ENCODE data around the gene CYB561. TPM values are rescaled to one million over a fixed set of nuclear protein-coding genes. Genes with fewer than 3 reads are reported as not detected.

The CYB561 gene
- total and polyA plus RNA-seq, 9 of the 15 experiments (the other 6 are each of a cell fraction or from before 2014, with no cell fraction given): 4.0 to 30.8 (median 17.4) TPM

- TF ChIP-seq, protein P1, sequence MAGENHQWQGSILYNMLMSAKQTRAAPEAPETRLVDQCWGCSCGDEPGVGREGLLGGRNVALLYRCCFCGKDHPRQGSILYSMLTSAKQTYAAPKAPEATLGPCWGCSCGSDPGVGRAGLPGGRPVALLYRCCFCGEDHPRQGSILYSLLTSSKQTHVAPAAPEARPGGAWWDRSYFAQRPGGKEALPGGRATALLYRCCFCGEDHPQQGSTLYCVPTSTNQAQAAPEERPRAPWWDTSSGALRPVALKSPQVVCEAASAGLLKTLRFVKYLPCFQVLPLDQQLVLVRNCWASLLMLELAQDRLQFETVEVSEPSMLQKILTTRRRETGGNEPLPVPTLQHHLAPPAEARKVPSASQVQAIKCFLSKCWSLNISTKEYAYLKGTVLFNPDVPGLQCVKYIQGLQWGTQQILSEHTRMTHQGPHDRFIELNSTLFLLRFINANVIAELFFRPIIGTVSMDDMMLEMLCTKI (IDR thresholded peaks at IDR 0.05; ENCODE audit: partially characterized antibody): no peak
- TF ChIP-seq ESRRB (CRISPR knock-in tag; IDR thresholded peaks at IDR 0.05; ENCODE audit: borderline replicate concordance): no peak
- no peak for TF ChIP-seq CCAR2 (IDR thresholded peaks at IDR 0.05; ENCODE audit: low read depth, low read length)
- no peak for TF ChIP-seq WHSC1 (IDR thresholded peaks at IDR 0.05; ENCODE audit: low read length)
- TF ChIP-seq POLR3A (IDR thresholded peaks at IDR 0.05; ENCODE audit: borderline replicate concordance, extremely low read depth, insufficient read depth, insufficient read length): no peak
- TF ChIP-seq NELFE (IDR thresholded peaks at IDR 0.05; ENCODE audit: insufficient read depth, insufficient read length): no peak
Observed at GRCh38 chr17:63493411-63493810, 47.3 kb upstream of the CYB561 start (continued).

GRCh38 chr17:63492940-63493339, 46.8 kb upstream of the CYB561 start:
- DNase-seq (ENCODE audit: extremely low read depth in 1 of 4, low spot score in 3 of 4): no peak
- Histone ChIP-seq H3K27ac (ENCODE audit: extremely low read depth, low read depth, low read length) (no peak overlapping the region), H3K4me3 (no peak overlapping the region), H3K9ac (ENCODE audit: insufficient read depth in 1 of 2, low read depth in 2 of 2, low read length in 2 of 2) (no peak overlapping the region), H3K79me2 (ENCODE audit: control insufficient read depth, insufficient read depth, low read length) (no peaks in the 10 kb centered on the region), H3K4me2 (ENCODE audit: insufficient read depth, low read length) (no peak overlapping the region), H3K9me1 (ENCODE audit: control insufficient read depth, insufficient read depth, low read length) (no peaks in the 10 kb centered on the region), H3K4me1 (replicated peaks in 1 of 2; ENCODE audit: control insufficient read depth in 2 of 2, insufficient read depth in 2 of 2, low read length in 2 of 2) (peaks cover 0 to 25% of the 10 kb centered on the region in 2 experiments; a peak in 1 of 5 replicates), H3K36me3 (ENCODE audit: control insufficient read depth, insufficient read depth, low read length) (no peaks in the 10 kb centered on the region), H2AFZ (ENCODE audit: low read depth, low read length) (no peak overlapping the region), H3K27me3 (ENCODE audit: control insufficient read depth in 2 of 2, insufficient read depth in 2 of 2, low read length in 2 of 2) (peaks cover 52 to 76% of the 10 kb centered on the region in 2 experiments; a peak in 4 of 5 replicates), H4K20me1 (replicated peaks; ENCODE audit: control insufficient read depth, insufficient read depth, low read length) (peaks cover 3% of the 10 kb centered on the region; the same call in 1 of the 2 replicates), H3K9me3 (replicated peaks; ENCODE audit: control insufficient read depth, insufficient read depth, low read depth, low read length) (no peaks in the 10 kb centered on the region)
- no peak for FAIRE-seq
- ChIA-PET POLR2A (no interaction called here), CTCF (ENCODE audit: low intra/inter-chr PET ratio) (no interaction called here)
- intact Hi-C loops (cut with micrococcal nuclease) (no loop called here), in situ Hi-C loops (cut with MboI) (no loop called here)
- ATAC-seq: no peak
- BruUV-seq (replicated peaks): no TSS peak
- WGBS (ENCODE audit: insufficient coverage, low coverage, missing lambda C conversion rate): 8% methylated on average over 6 of the region's 6 CpGs
- TF ChIP-seq HLTF (IDR thresholded peaks at IDR 0.05) (no peak), ZNF197 (CRISPR knock-in tag; IDR thresholded peaks at IDR 0.05; ENCODE audit: low read depth) (no peak), ZNF584 (CRISPR knock-in tag; IDR thresholded peaks at IDR 0.05; ENCODE audit: low read depth) (no peak), MTA2 (IDR thresholded peaks at IDR 0.05; ENCODE audit: low read depth) (no peak), PBX2 (CRISPR knock-in tag; IDR thresholded peaks at IDR 0.05; ENCODE audit: low read depth) (no peak), PBX2 (tag; conservative IDR thresholded peaks at IDR 0.05; ENCODE audit: low read depth) (no peak), JUN (IDR thresholded peaks at IDR 0.05; ENCODE audit: borderline replicate concordance, low read depth, low read length) (no peak), JUN (CRISPR knock-in tag; IDR thresholded peaks at IDR 0.05; ENCODE audit: borderline replicate concordance) (no peak), MTF1 (CRISPR knock-in tag; IDR thresholded peaks at IDR 0.05; ENCODE audit: borderline replicate concordance) (no peak), PTBP1 (IDR thresholded peaks at IDR 0.05; ENCODE audit: low read depth, low read length) (no peak), CEBPB (tag; IDR thresholded peaks at IDR 0.05) (no peak), VEZF1 (CRISPR knock-in tag; IDR thresholded peaks at IDR 0.05) (no peak)
